ENCODE data around the gene ZNF518B. TPM values are rescaled to one million over a fixed set of nuclear protein-coding genes. Genes with fewer than 3 reads are reported as not detected.

Gene ZNF518B
- total and polyA plus RNA-seq, 10 of the 15 experiments (the other 5 are each of a cell fraction or from before 2014, with no cell fraction given): 2.7 to 20.5 (median 9.2) TPM

DNA sequence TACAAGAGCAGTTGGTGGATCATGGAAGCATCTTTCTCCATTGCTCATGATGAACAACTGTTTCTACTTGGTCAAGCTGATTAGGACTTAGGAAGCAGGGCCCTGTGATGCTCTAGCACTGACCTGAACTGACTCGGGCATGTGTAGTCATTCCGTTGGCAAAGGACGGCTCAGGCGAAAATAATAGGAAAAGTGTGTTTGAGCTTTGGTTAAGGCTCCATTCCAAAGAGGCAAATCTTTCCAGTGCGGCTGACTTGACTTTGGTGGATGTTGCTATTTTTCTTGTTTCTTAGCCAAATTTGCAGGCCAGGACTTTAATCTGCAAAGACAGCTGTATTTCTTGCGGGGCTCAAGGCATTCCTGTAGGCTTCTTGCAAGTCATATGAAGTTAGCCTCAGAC lies 39.5 kb downstream of the ZNF518B start:
- no peaks in the 10 kb centered on the region for H3K79me2 ChIP-seq (ENCODE audit: control insufficient read depth, insufficient read depth, low read length)
- POLR2A ChIA-PET: no interaction called here
- H3K27me3 ChIP-seq (replicated peaks in 1 of 2; ENCODE audit: control insufficient read depth in 2 of 2, insufficient read depth in 2 of 2, low read length in 1 of 2): no peaks in the 10 kb centered on the region
- H3K9ac ChIP-seq (ENCODE audit: control insufficient read depth, insufficient read depth, low read length): no peak overlapping the region
- in situ Hi-C loops (cut with MboI): no loop called here
- no peak overlapping the region for H3K27ac ChIP-seq (ENCODE audit: control insufficient read depth, insufficient read depth)
- H3K9me3 ChIP-seq (replicated peaks; ENCODE audit: control insufficient read depth, insufficient read depth, low read length): no peaks in the 10 kb centered on the region
- TF ChIP-seq RUNX3 (IDR thresholded peaks at IDR 0.05; ENCODE audit: low read length): no peak
- no peak for TF ChIP-seq NFYB (IDR thresholded peaks at IDR 0.05; ENCODE audit: insufficient read depth, low read depth, low read length)
- TF ChIP-seq BCLAF1 (IDR thresholded peaks at IDR 0.05): no peak
- no peak for TF ChIP-seq ZNF217 (IDR thresholded peaks at IDR 0.05)
- TF ChIP-seq GABPA (IDR thresholded peaks at IDR 0.05; ENCODE audit: low read depth): no peak
- ATAC-seq (no peak), DNase-seq (ENCODE audit: low read depth, low spot score) (no peak), FAIRE-seq (no peak)
- CTCF ChIA-PET: no interaction called here
- WGBS (ENCODE audit: insufficient coverage, insufficient replicate concordance, low lambda C conversion rate, missing lambda C conversion rate): 74% methylated on average over 6 of the region's 6 CpGs
- H3K36me3 ChIP-seq (ENCODE audit: control insufficient read depth in 2 of 2, insufficient read depth in 2 of 2, low read length in 1 of 2): no peaks in the 10 kb centered on the region
- no peak overlapping the region for H3K4me3 ChIP-seq
- no peak overlapping the region for H2AFZ ChIP-seq (ENCODE audit: control insufficient read depth, low read depth, low read length)
- BruUV-seq (replicated peaks): no TSS peak
- H3K4me2 ChIP-seq (ENCODE audit: control insufficient read depth, insufficient read depth): no peak overlapping the region
- no peaks in the 10 kb centered on the region for H4K20me1 ChIP-seq (ENCODE audit: control insufficient read depth, insufficient read depth)
- SMC1A ChIA-PET (ENCODE audit: uncharacterized antibody, unreplicated experiment): no interaction called here
- H3K4me1 ChIP-seq (ENCODE audit: control insufficient read depth, insufficient read depth, low read length): no peaks in the 10 kb centered on the region
- RAD21 ChIA-PET (ENCODE audit: unreplicated experiment): no interaction called here
- intact Hi-C loops (cut with micrococcal nuclease; ENCODE audit: unreplicated experiment): loop anchor here (5.0 kb wide), 1 partner anchor 120 kb away; no protein-coding TSS in a partner anchor

Data from GM12878 (cell line).